Activated naive CD8-positive, alpha-beta T cell treated with anti-CD3 and anti-CD28 coated beads, Interleukin-2, amount 10 ng/mL, durations not matched to agents 7 days and 5 days (primary cell): ENCODE data around the gene HDAC4. TPM values are rescaled to one million over a fixed set of nuclear protein-coding genes. Genes with fewer than 3 reads are reported as not detected.

ENCODE experiments used
- ATAC-seq: fragments of 150-1000 bp; cut with Tn5 transposase; one replicate; pipeline ENCODE4 v1.10.0; 2021; ENCODE audit warnings: low read depth, moderate library complexity
- POLR2A ChIA-PET: fragments of 350-600 bp; sonication (Branson Sonifier 250); formaldehyde crosslinking; loops from one replicate; lab custom pipeline; 2021; ENCODE audit warnings: antibody characterized with exemption; lab: Charles Lee
- DNase-seq: peaks from one replicate; pipeline ENCODE4 v3.0.0; 2021
- H3K27ac Mint-ChIP-seq: one replicate; pipeline ENCODE4 v1.8.0; 2022; ENCODE audit warnings: mild to moderate bottlenecking, mixed read lengths
- H3K27me3 Mint-ChIP-seq: one replicate; pipeline ENCODE4 v1.8.0; 2022; ENCODE audit warnings: mild to moderate bottlenecking, moderate library complexity, mixed read lengths
- H3K36me3 Mint-ChIP-seq: one replicate; pipeline ENCODE4 v1.8.0; 2021; ENCODE audit warnings: mild to moderate bottlenecking, mixed read lengths
- H3K4me1 Mint-ChIP-seq: one replicate; pipeline ENCODE4 v1.8.0; 2021; ENCODE audit warnings: mixed read lengths
- H3K4me3 Mint-ChIP-seq: one replicate; pipeline ENCODE4 v1.8.0; 2022; ENCODE audit warnings: mild to moderate bottlenecking, moderate library complexity, mixed read lengths
- H3K9me3 Mint-ChIP-seq: one replicate; pipeline ENCODE4 v1.8.0; 2021; ENCODE audit warnings: mixed read lengths
- total RNA-seq, 2 experiments: library from RNA; stranded (reverse); gene quantifications; one replicate each; pipeline ENCODE4 v1.2.3, GENCODE V29; 2021

The HDAC4 gene
- total RNA-seq, 2 experiments from 2014 or later: 54.0 to 57.4 TPM

- Mint-ChIP-seq H3K27me3 (no peaks in the 10 kb centered on the region), H3K4me1 (peaks cover 22% of the 10 kb centered on the region)
- POLR2A ChIA-PET: interaction anchor here (0.9 to 1.6 kb wide), 7 partner anchors 9 to 85 kb away, joined by 3 to 8 read pairs (median 5); partner anchors contain the start of gene HDAC4
These were observed 19.8 kb downstream of the HDAC4 start for GRCh38 chr2:239380831-239381708.

GRCh38 chr2:239379641-239380170, 21.1 kb downstream of the HDAC4 start:
- Mint-ChIP-seq H3K27me3 (no peaks in the 10 kb centered on the region), H3K4me3 (no peak overlapping the region), H3K27ac (no peak overlapping the region), H3K4me1 (peaks cover 22% of the 10 kb centered on the region), H3K36me3 (no peaks in the 10 kb centered on the region), H3K9me3 (no peaks in the 10 kb centered on the region)
- POLR2A ChIA-PET: no interaction called here
- no peak for ATAC-seq
- no peak for DNase-seq

More at GRCh38 chr2:239380831-239381708, 19.8 kb downstream of the HDAC4 start:
- ATAC-seq: peak; percentile 89
- H3K4me3 Mint-ChIP-seq: peak overlapping the region; percentile 74
- DNase-seq: no peak
- peak overlapping the region; percentile 83 for H3K27ac Mint-ChIP-seq
- peaks cover 2% of the 10 kb centered on the region for H3K36me3 Mint-ChIP-seq
- H3K9me3 Mint-ChIP-seq: no peaks in the 10 kb centered on the region

GRCh38 chr2:239378918-239379640, 21.7 kb downstream of the HDAC4 start:
- DNase-seq (no peak), ATAC-seq (no peak)
- H3K9me3 Mint-ChIP-seq: no peaks in the 10 kb centered on the region
- no peaks in the 10 kb centered on the region for H3K27me3 Mint-ChIP-seq
- no peak overlapping the region for H3K27ac Mint-ChIP-seq
- no peaks in the 10 kb centered on the region for H3K36me3 Mint-ChIP-seq
- no peak overlapping the region for H3K4me3 Mint-ChIP-seq
- peaks cover 22% of the 10 kb centered on the region for H3K4me1 Mint-ChIP-seq
- POLR2A ChIA-PET: no interaction called here

GRCh38 chr2:239378021-239378917, 22.6 kb downstream of the HDAC4 start:
- no peaks in the 10 kb centered on the region for H3K27me3 Mint-ChIP-seq
- no peaks in the 10 kb centered on the region for H3K36me3 Mint-ChIP-seq
- no peaks in the 10 kb centered on the region for H3K9me3 Mint-ChIP-seq
- DNase-seq (no peak), ATAC-seq (no peak)
- no peak overlapping the region for H3K4me3 Mint-ChIP-seq
- POLR2A ChIA-PET: no interaction called here
- no peak overlapping the region for H3K27ac Mint-ChIP-seq
- peaks cover 19% of the 10 kb centered on the region for H3K4me1 Mint-ChIP-seq

GRCh38 chr2:239377591-239377990, 23.2 kb downstream of the HDAC4 start:
- no peaks in the 10 kb centered on the region for H3K9me3 Mint-ChIP-seq
- ATAC-seq (no peak), DNase-seq (no peak)
- H3K4me1 Mint-ChIP-seq: peaks cover 19% of the 10 kb centered on the region
- POLR2A ChIA-PET: no interaction called here
- H3K27me3 Mint-ChIP-seq: no peaks in the 10 kb centered on the region
- no peak overlapping the region for H3K27ac Mint-ChIP-seq
- no peaks in the 10 kb centered on the region for H3K36me3 Mint-ChIP-seq
- H3K4me3 Mint-ChIP-seq: no peak overlapping the region

- no peak for ATAC-seq
- Mint-ChIP-seq H3K36me3 (no peaks in the 10 kb centered on the region), H3K4me1 (peaks cover 19% of the 10 kb centered on the region), H3K9me3 (no peaks in the 10 kb centered on the region), H3K27me3 (no peaks in the 10 kb centered on the region), H3K4me3 (no peak overlapping the region), H3K27ac (no peak overlapping the region)
- POLR2A ChIA-PET: no interaction called here
- DNase-seq: no peak
These were observed 23.8 kb downstream of the HDAC4 start for GRCh38 chr2:239376942-239377531.

GRCh38 chr2:239376351-239376750, 24.5 kb downstream of the HDAC4 start:
- Mint-ChIP-seq H3K4me3 (no peak overlapping the region), H3K27ac (no peak overlapping the region), H3K36me3 (no peaks in the 10 kb centered on the region), H3K9me3 (no peaks in the 10 kb centered on the region), H3K4me1 (peaks cover 13% of the 10 kb centered on the region), H3K27me3 (no peaks in the 10 kb centered on the region)
- DNase-seq (no peak), ATAC-seq (no peak)
- POLR2A ChIA-PET: no interaction called here

- H3K27me3 Mint-ChIP-seq: no peaks in the 10 kb centered on the region
- ATAC-seq (no peak), DNase-seq (no peak)
- H3K4me3 Mint-ChIP-seq: no peak overlapping the region
- no peaks in the 10 kb centered on the region for H3K9me3 Mint-ChIP-seq
- POLR2A ChIA-PET: no interaction called here
- peaks cover 5% of the 10 kb centered on the region for H3K4me1 Mint-ChIP-seq
- H3K36me3 Mint-ChIP-seq: no peaks in the 10 kb centered on the region
- no peak overlapping the region for H3K27ac Mint-ChIP-seq
These were observed 25.4 kb downstream of the HDAC4 start for GRCh38 chr2:239375278-239376061.

- no peak for ATAC-seq
- peaks cover 8% of the 10 kb centered on the region for H3K4me1 Mint-ChIP-seq
These were observed 25.9 kb downstream of the HDAC4 start for GRCh38 chr2:239374896-239375277.

GRCh38 chr2:239372835-239373234, 28.0 kb downstream of the HDAC4 start:
- DNase-seq (no peak), ATAC-seq (no peak)
- no peak overlapping the region for H3K4me3 Mint-ChIP-seq
- H3K27ac Mint-ChIP-seq: no peak overlapping the region
- peaks cover 10% of the 10 kb centered on the region for H3K4me1 Mint-ChIP-seq
- H3K9me3 Mint-ChIP-seq: no peaks in the 10 kb centered on the region
- H3K36me3 Mint-ChIP-seq: no peaks in the 10 kb centered on the region
- POLR2A ChIA-PET: interaction anchor here (0.6 to 1.5 kb wide), 4 partner anchors 8 to 128 kb away, joined by 3 to 4 read pairs (median 3); partner anchors contain the start of gene HDAC4
- no peaks in the 10 kb centered on the region for H3K27me3 Mint-ChIP-seq

More at GRCh38 chr2:239374896-239375277, 25.9 kb downstream of the HDAC4 start:
- DNase-seq: no peak
- Mint-ChIP-seq H3K27ac (no peak overlapping the region), H3K4me3 (no peak overlapping the region), H3K36me3 (no peaks in the 10 kb centered on the region), H3K27me3 (no peaks in the 10 kb centered on the region), H3K9me3 (no peaks in the 10 kb centered on the region)
- POLR2A ChIA-PET: no interaction called here

GRCh38 chr2:239371726-239372686, 28.8 kb downstream of the HDAC4 start:
- POLR2A ChIA-PET: interaction anchor here (0.6 to 1.5 kb wide), 4 partner anchors 9 to 128 kb away, joined by 3 to 4 read pairs (median 3); partner anchors contain the start of gene HDAC4

More at GRCh38 chr2:239371726-239372686, 28.8 kb downstream of the HDAC4 start:
- no peak for DNase-seq
- peaks cover 10% of the 10 kb centered on the region for H3K4me1 Mint-ChIP-seq
- H3K27me3 Mint-ChIP-seq: no peaks in the 10 kb centered on the region
- ATAC-seq: no peak
- H3K9me3 Mint-ChIP-seq: no peaks in the 10 kb centered on the region
- no peak overlapping the region for H3K4me3 Mint-ChIP-seq
- no peaks in the 10 kb centered on the region for H3K36me3 Mint-ChIP-seq
- no peak overlapping the region for H3K27ac Mint-ChIP-seq
